GM18867 (cell line): Measurements from ENCODE around the gene RIPOR2.
A peak's percentile ranks its signal among the peaks of the same experiment; 100 is the strongest.
"Not testable (repeated sequence)": the region's sequence is repeated elsewhere in the genome, so short reads cannot be mapped to it uniquely, and the experiment has no call there.

Experiments
- ATAC-seq: cut with Tn5 transposase; IDR thresholded peaks from one replicate; pipeline ENCODE4 v1.9.1; 2021; ENCODE audit warnings: mild to moderate bottlenecking, moderate library complexity; ENCODE audit not compliant: unreplicated experiment

The RIPOR2 gene

GRCh38 chr6:24775520-24776058 is 160.2 kb downstream of the RIPOR2 start:
- ATAC-seq: peak; percentile 7

GRCh38 chr6:24774696-24775519 is 160.9 kb downstream of the RIPOR2 start, which contains the start of gene GMNN:
TSS of gene GMNN (plus strand) at chr6:24774937. CDS start at chr6:24777247, 2,310 bp downstream.
- ATAC-seq: peak; percentile 90

GRCh38 chr6:24768361-24768760 is 167.4 kb downstream of the RIPOR2 start:
- no peak for ATAC-seq

- ATAC-seq: peak; percentile 56
Measured at GRCh38 chr6:24766680-24767462, 168.9 kb downstream of the RIPOR2 start.

- ATAC-seq: not testable (repeated sequence)
Measured at GRCh38 chr6:24765968-24766367, 169.8 kb downstream of the RIPOR2 start.

- ATAC-seq: not testable (repeated sequence)
Measured at GRCh38 chr6:24764833-24765828, 170.6 kb downstream of the RIPOR2 start.

GRCh38 chr6:24763578-24763977 is 172.2 kb downstream of the RIPOR2 start:
- ATAC-seq: no peak

- no peak for ATAC-seq
Measured at GRCh38 chr6:24761851-24762250, 173.9 kb downstream of the RIPOR2 start.

- no peak for ATAC-seq
Measured at GRCh38 chr6:24761193-24761835, 174.4 kb downstream of the RIPOR2 start.

GRCh38 chr6:24760210-24760609 is 175.6 kb downstream of the RIPOR2 start:
- no peak for ATAC-seq

- ATAC-seq: no peak
Measured at GRCh38 chr6:24759718-24760117, 176.0 kb downstream of the RIPOR2 start.

- ATAC-seq: no peak
Measured at GRCh38 chr6:24757611-24758010, 178.1 kb downstream of the RIPOR2 start.

GRCh38 chr6:24755279-24755678 is 180.5 kb downstream of the RIPOR2 start:
- no peak for ATAC-seq

GRCh38 chr6:24754378-24754777 is 181.4 kb downstream of the RIPOR2 start:
- ATAC-seq: not testable (repeated sequence)
